IMR-90 (cell line): ENCODE data around the gene CD93. TPM values are rescaled to one million over a fixed set of nuclear protein-coding genes. Genes with fewer than 3 reads are reported as not detected.

Source experiments
- ATAC-seq: fragments of 200-7000 bp; cut with Tn5 transposase; 2 replicates; pipeline ENCODE4 v1.9.1; 2020; ENCODE audit warnings: low read depth, mild to moderate bottlenecking, moderate library complexity
- BruUV-seq: library from RNA; stranded (reverse); fragments of 400-500 nt; replicated peaks from 2 replicates; lab custom pipeline; 2021; lab: Mats Ljungman, UMichigan
- CTCF ChIA-PET: fragments of 300-600 bp; formaldehyde crosslinking; extraction: SDS; loops from one replicate; lab custom pipeline; 2021; ENCODE audit warnings: antibody characterized with exemption; lab: Yijun Ruan, JAX
- POLR2A ChIA-PET: fragments of 300-600 bp; sonication (Branson Sonifier 250); formaldehyde crosslinking; loops from one replicate; lab custom pipeline; 2022; ENCODE audit warnings: antibody characterized with exemption; ENCODE audit not compliant: unreplicated experiment; lab: Charles Lee
- DNase-seq: peaks from one replicate; pipeline ENCODE4 v3.0.0; 2013
- H2AFZ ChIP-seq: replicated peaks from 2 replicates; pipeline ENCODE3; 2013; ENCODE audit warnings: low read length, mild to moderate bottlenecking; ENCODE audit not compliant: poor library complexity
- H2AK5ac ChIP-seq: 2 replicates; pipeline ENCODE4 v1.6.1; 2013; ENCODE audit warnings: low read depth, low read length, inconsistent platforms
- H2AK9ac ChIP-seq: replicated peaks from 2 replicates; pipeline ENCODE3; 2013; ENCODE audit warnings: mild to moderate bottlenecking, low read depth, low read length, moderate library complexity; ENCODE audit not compliant: poor library complexity
- H2BK120ac ChIP-seq: 2 replicates; pipeline ENCODE4 v1.6.1; 2013; ENCODE audit warnings: low read depth, low read length, inconsistent platforms
- H2BK15ac ChIP-seq: 3 replicates; pipeline ENCODE4 v1.6.1; 2013; ENCODE audit warnings: low read depth, low read length, inconsistent platforms
- H2BK20ac ChIP-seq: 2 replicates; pipeline ENCODE4 v1.6.1; 2013; ENCODE audit warnings: low read depth, mild to moderate bottlenecking, inconsistent platforms, low read length, moderate library complexity
- H2BK5ac ChIP-seq: 2 replicates; pipeline ENCODE4 v1.6.1; 2013; ENCODE audit warnings: mild to moderate bottlenecking, low read depth, low read length, inconsistent platforms; ENCODE audit not compliant: poor library complexity, severe bottlenecking
- H3K14ac ChIP-seq: replicated peaks from 2 replicates; pipeline ENCODE4 v1.6.1; 2013; ENCODE audit warnings: low read depth, low read length, inconsistent platforms
- H3K18ac ChIP-seq: 2 replicates; pipeline ENCODE4 v1.6.1; 2013; ENCODE audit warnings: low read depth, low read length, control low read depth
- H3K23ac ChIP-seq: 2 replicates; pipeline ENCODE4 v1.6.1; 2013; ENCODE audit warnings: low read depth, low read length, inconsistent platforms
- H3K27ac ChIP-seq: 2 replicates; pipeline ENCODE4 v1.5.1; 2013; ENCODE audit warnings: mild to moderate bottlenecking, control low read depth, low read length; ENCODE audit not compliant: insufficient read depth
- H3K27me3 ChIP-seq: 2 replicates; pipeline ENCODE4 v1.6.1; 2013; ENCODE audit warnings: low read length; ENCODE audit not compliant: control insufficient read depth, insufficient read depth
- H3K36me3 ChIP-seq: 2 replicates; pipeline ENCODE4 v1.6.1; 2013; ENCODE audit warnings: low read length, mixed read lengths; ENCODE audit not compliant: control insufficient read depth, insufficient read depth
- H3K4ac ChIP-seq: 2 replicates; pipeline ENCODE4 v1.6.1; 2013; ENCODE audit warnings: low read depth, low read length, inconsistent platforms
- H3K4me1 ChIP-seq: 2 replicates; pipeline ENCODE4 v1.6.1; 2013; ENCODE audit warnings: low read length, mixed read lengths; ENCODE audit not compliant: control insufficient read depth, insufficient read depth
- H3K4me2 ChIP-seq: 2 replicates; pipeline ENCODE4 v1.6.1; 2013; ENCODE audit warnings: low read depth, mild to moderate bottlenecking, control low read depth, low read length, moderate library complexity
- H3K4me3 ChIP-seq: 2 replicates; pipeline ENCODE4 v1.5.1; 2013; ENCODE audit warnings: low read depth, mild to moderate bottlenecking, control low read depth, low read length, moderate library complexity; ENCODE audit not compliant: insufficient read depth
- H3K56ac ChIP-seq: 2 replicates; pipeline ENCODE4 v1.6.1; 2013; ENCODE audit warnings: low read length, inconsistent platforms; ENCODE audit not compliant: insufficient read depth; ENCODE audit errors: extremely low read depth
- H3K79me1 ChIP-seq, 2 experiments: 2 replicates each; pipeline ENCODE4 v1.6.1; 2013; ENCODE audit warnings: low read length in 2 of 2, inconsistent platforms in 1 of 2, low read depth in 1 of 2
- H3K9ac ChIP-seq: 2 replicates; pipeline ENCODE4 v1.6.1; 2013; ENCODE audit warnings: low read depth, low read length, control low read depth
- H3K9me1 ChIP-seq: 2 replicates; pipeline ENCODE4 v1.6.1; 2013; ENCODE audit warnings: low read length, inconsistent platforms; ENCODE audit not compliant: insufficient read depth
- H3K9me3 ChIP-seq: 2 replicates; pipeline ENCODE4 v1.6.1; 2013; ENCODE audit warnings: low read length; ENCODE audit not compliant: control insufficient read depth, insufficient read depth
- H4K20me1 ChIP-seq: 2 replicates; pipeline ENCODE4 v1.6.1; 2013; ENCODE audit warnings: low read length, inconsistent platforms; ENCODE audit not compliant: insufficient read depth
- H4K5ac ChIP-seq: 2 replicates; pipeline ENCODE4 v1.6.1; 2013; ENCODE audit warnings: mild to moderate bottlenecking, low read depth, low read length, control low read depth
- H4K8ac ChIP-seq, 2 experiments: 2 replicates each; pipeline ENCODE4 v1.6.1; 2013; ENCODE audit warnings: low read depth in 2 of 2, low read length in 2 of 2, control low read depth in 1 of 2, inconsistent platforms in 1 of 2
- H4K91ac ChIP-seq: 2 replicates; pipeline ENCODE4 v1.6.1; 2013; ENCODE audit warnings: low read depth, low read length, inconsistent platforms; ENCODE audit not compliant: insufficient read depth
- BHLHE40 ChIP-seq: fragments of 150-350 bp; IDR thresholded peaks from 2 replicates; pipeline ENCODE4 v1.6.1; 2016; ENCODE audit warnings: mild to moderate bottlenecking, low read depth, low read length
- CEBPB ChIP-seq: IDR thresholded peaks from 2 replicates; pipeline ENCODE4 v1.6.1; 2012; ENCODE audit warnings: low read depth, low read length, improper control_type of control experiment
- CHD1 ChIP-seq: IDR thresholded peaks from 2 replicates; pipeline ENCODE4 v1.6.1; 2012; ENCODE audit warnings: low read depth, low read length, improper control_type of control experiment
- FOS ChIP-seq: fragments of 150-350 bp; IDR thresholded peaks from 2 replicates; pipeline ENCODE4 v1.6.1; 2016; ENCODE audit warnings: low read depth, low read length
- MAFK ChIP-seq: IDR thresholded peaks from 2 replicates; pipeline ENCODE4 v1.6.1; 2012; ENCODE audit warnings: low read depth, low read length, improper control_type of control experiment
- MAZ ChIP-seq: IDR thresholded peaks from 2 replicates; pipeline ENCODE4 v1.6.1; 2012; ENCODE audit warnings: low read depth, mild to moderate bottlenecking, low read length, improper control_type of control experiment, moderate library complexity, borderline replicate concordance
- MXI1 ChIP-seq: IDR thresholded peaks from 2 replicates; pipeline ENCODE4 v1.6.1; 2012; ENCODE audit warnings: low read depth, mild to moderate bottlenecking, low read length, moderate library complexity, borderline replicate concordance
- NFE2L2 ChIP-seq: fragments of 150-350 bp; IDR thresholded peaks from 2 replicates; pipeline ENCODE4 v1.6.1; 2016; ENCODE audit warnings: low read depth, mild to moderate bottlenecking, low read length
- POLR2A ChIP-seq: IDR thresholded peaks from 2 replicates; pipeline ENCODE4 v1.6.1; 2012; ENCODE audit warnings: mild to moderate bottlenecking, low read depth, low read length
- RAD21 ChIP-seq: IDR thresholded peaks from 2 replicates; pipeline ENCODE4 v1.6.1; 2012; ENCODE audit warnings: low read length, improper control_type of control experiment
- RCOR1 ChIP-seq: IDR thresholded peaks from 2 replicates; pipeline ENCODE4 v1.6.1; 2012; ENCODE audit warnings: mild to moderate bottlenecking, low read length, improper control_type of control experiment; ENCODE audit not compliant: insufficient replicate concordance
- RFX5 ChIP-seq: IDR thresholded peaks from 2 replicates; pipeline ENCODE4 v1.8.0; 2012; ENCODE audit warnings: low read depth, mild to moderate bottlenecking, low read length, moderate library complexity
- SMC3 ChIP-seq: fragments of 150-350 bp; IDR thresholded peaks from 2 replicates; pipeline ENCODE4 v1.6.1; 2016; ENCODE audit warnings: low read depth, mild to moderate bottlenecking, antibody characterized with exemption, low read length, moderate library complexity
- WGBS, 2 experiments: methylation state at CpG; one replicate each; pipeline versions ENCODE4 v1.1.5 to v1.1.7; 2013; ENCODE audit warnings: missing lambda C conversion rate in 2 of 2; ENCODE audit not compliant: insufficient read length in 1 of 2; ENCODE audit errors: extremely low coverage in 2 of 2; 5-methylcytosine and 5-hydroxymethylcytosine counted together
- dilution Hi-C: fragments of 300-500 bp; cut with HindIII; formaldehyde crosslinking; loops from one replicate; pipeline ENCODE4 v1.14.3; 2018; ENCODE audit warnings: low sequenced_read_pairs; ENCODE audit not compliant: unreplicated experiment
- in situ Hi-C: fragments of 300-500 bp; cut with MboI; formaldehyde crosslinking; loops from 3 replicates; pipeline ENCODE4 v1.14.3; 2019; ENCODE audit warnings: low sequenced_read_pairs, inconsistent platforms, mixed read lengths
- intact Hi-C: fragments of 100-400 bp; cut with micrococcal nuclease; formaldehyde crosslinking; loops from 2 replicates; pipeline ENCODE4 v1.10.0; 2022
- polyA plus RNA-seq, 3 experiments: library from polyadenylated mRNA; depleted of rRNA; stranded (reverse); fragments of >200 nt; gene quantifications; 2 replicates each; pipeline ENCODE4 v1.2.3, GENCODE V29; 2012; ENCODE audit warnings: low replicate concordance in 1 of 3
- total RNA-seq: library from RNA; depleted of rRNA; stranded (reverse); fragments of >200 nt; gene quantifications from 2 replicates; pipeline ENCODE4 v1.2.3, GENCODE V29; 2012
- TF ChIP-seq, protein P1 (sequence below): fragments of 150-350 bp; IDR thresholded peaks from 2 replicates; pipeline ENCODE4 v1.6.1; 2017; ENCODE audit warnings: mild to moderate bottlenecking, antibody characterized with exemption, low read length, low read depth
- TF ChIP-seq, protein P2 (sequence below): conservative IDR thresholded peaks from 2 replicates; pipeline ENCODE4 v1.5.1; 2012; ENCODE audit warnings: mild to moderate bottlenecking, low read depth, low read length, improper control_type of control experiment
- TF ChIP-seq, protein P3 (sequence below): fragments of 150-350 bp; IDR thresholded peaks from 2 replicates; pipeline ENCODE4 v1.6.1; 2016; ENCODE audit warnings: low read depth, mild to moderate bottlenecking, low read length, moderate library complexity, borderline replicate concordance

Gene CD93
- total and polyA plus RNA-seq, 2 of the 4 experiments (the other 2 are of a cell fraction): under 0.01 to 0.02 TPM

DNA sequence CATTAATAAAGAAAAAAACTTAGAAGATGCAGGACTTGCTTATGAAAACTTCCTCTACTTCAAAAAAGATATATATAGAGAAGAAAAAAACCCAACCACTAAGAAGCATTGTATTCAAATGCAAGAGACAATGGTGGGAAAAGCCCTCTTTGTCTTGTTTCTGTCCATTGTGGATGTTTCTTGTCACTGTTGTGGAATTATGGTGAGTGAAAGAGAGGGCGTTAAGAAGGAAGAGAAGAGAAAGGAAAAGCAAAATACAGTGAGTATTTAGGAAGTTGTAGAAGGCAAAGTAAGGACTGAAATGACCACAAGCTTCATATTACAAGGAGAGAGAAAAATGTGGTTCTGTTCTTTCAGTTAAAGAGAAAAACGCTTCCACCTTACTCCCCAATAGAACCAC lies 22.5 kb downstream of the CD93 start:
- no peak overlapping the region for H2AK9ac ChIP-seq
- ChIA-PET POLR2A (no interaction called here), CTCF (no interaction called here)
- TF ChIP-seq MAZ: no peak
- TF ChIP-seq RAD21: no peak
- TF ChIP-seq BHLHE40: no peak
- TF ChIP-seq CHD1: no peak
- TF ChIP-seq RCOR1: no peak
- no peak for TF ChIP-seq NFE2L2
- TF ChIP-seq MXI1: no peak
- TF ChIP-seq FOS: no peak
- TF ChIP-seq, protein P1, sequence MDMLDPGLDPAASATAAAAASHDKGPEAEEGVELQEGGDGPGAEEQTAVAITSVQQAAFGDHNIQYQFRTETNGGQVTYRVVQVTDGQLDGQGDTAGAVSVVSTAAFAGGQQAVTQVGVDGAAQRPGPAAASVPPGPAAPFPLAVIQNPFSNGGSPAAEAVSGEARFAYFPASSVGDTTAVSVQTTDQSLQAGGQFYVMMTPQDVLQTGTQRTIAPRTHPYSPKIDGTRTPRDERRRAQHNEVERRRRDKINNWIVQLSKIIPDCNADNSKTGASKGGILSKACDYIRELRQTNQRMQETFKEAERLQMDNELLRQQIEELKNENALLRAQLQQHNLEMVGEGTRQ: no peak
- TF ChIP-seq CEBPB: no peak
- TF ChIP-seq, protein P2, sequence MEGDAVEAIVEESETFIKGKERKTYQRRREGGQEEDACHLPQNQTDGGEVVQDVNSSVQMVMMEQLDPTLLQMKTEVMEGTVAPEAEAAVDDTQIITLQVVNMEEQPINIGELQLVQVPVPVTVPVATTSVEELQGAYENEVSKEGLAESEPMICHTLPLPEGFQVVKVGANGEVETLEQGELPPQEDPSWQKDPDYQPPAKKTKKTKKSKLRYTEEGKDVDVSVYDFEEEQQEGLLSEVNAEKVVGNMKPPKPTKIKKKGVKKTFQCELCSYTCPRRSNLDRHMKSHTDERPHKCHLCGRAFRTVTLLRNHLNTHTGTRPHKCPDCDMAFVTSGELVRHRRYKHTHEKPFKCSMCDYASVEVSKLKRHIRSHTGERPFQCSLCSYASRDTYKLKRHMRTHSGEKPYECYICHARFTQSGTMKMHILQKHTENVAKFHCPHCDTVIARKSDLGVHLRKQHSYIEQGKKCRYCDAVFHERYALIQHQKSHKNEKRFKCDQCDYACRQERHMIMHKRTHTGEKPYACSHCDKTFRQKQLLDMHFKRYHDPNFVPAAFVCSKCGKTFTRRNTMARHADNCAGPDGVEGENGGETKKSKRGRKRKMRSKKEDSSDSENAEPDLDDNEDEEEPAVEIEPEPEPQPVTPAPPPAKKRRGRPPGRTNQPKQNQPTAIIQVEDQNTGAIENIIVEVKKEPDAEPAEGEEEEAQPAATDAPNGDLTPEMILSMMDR: no peak
- no peak for TF ChIP-seq SMC3
- no peak for TF ChIP-seq RFX5
- TF ChIP-seq, protein P3, sequence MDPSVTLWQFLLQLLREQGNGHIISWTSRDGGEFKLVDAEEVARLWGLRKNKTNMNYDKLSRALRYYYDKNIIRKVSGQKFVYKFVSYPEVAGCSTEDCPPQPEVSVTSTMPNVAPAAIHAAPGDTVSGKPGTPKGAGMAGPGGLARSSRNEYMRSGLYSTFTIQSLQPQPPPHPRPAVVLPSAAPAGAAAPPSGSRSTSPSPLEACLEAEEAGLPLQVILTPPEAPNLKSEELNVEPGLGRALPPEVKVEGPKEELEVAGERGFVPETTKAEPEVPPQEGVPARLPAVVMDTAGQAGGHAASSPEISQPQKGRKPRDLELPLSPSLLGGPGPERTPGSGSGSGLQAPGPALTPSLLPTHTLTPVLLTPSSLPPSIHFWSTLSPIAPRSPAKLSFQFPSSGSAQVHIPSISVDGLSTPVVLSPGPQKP: no peak
- TF ChIP-seq MAFK: no peak
- TF ChIP-seq POLR2A: no peak
- no peak overlapping the region for H3K23ac ChIP-seq
- no peak overlapping the region for H3K56ac ChIP-seq
- no peak for DNase-seq
- intact Hi-C loops: loop anchor here (5.0 kb wide), 1 partner anchor 174 kb away; no protein-coding TSS in a partner anchor
- no peak overlapping the region for H3K27ac ChIP-seq
- H4K91ac ChIP-seq: no peak overlapping the region
- ATAC-seq: no peak
- no peak overlapping the region for H2AFZ ChIP-seq
- BruUV-seq: no TSS peak
- H4K20me1 ChIP-seq: no peaks in the 10 kb centered on the region
- H3K9ac ChIP-seq: no peak overlapping the region
- no peak overlapping the region for H3K4ac ChIP-seq
- H3K79me1 ChIP-seq: no peaks in the 10 kb centered on the region
- H3K18ac ChIP-seq: no peak overlapping the region
- H3K9me3 ChIP-seq: no peaks in the 10 kb centered on the region
- H3K4me2 ChIP-seq: no peak overlapping the region
- no peak overlapping the region for H2BK5ac ChIP-seq
- WGBS, 2 experiments: no CpG with 5 or more reads among the region's 2 CpGs
- peaks cover 10% of the 10 kb centered on the region; the same call in 1 of the 2 replicates for H3K4me1 ChIP-seq
- no peak overlapping the region for H2AK5ac ChIP-seq
- H2BK15ac ChIP-seq: no peak overlapping the region
- H2BK120ac ChIP-seq: no peak overlapping the region
- in situ Hi-C loops: no loop called here
- peaks cover 28% of the 10 kb centered on the region for H3K27me3 ChIP-seq
- H2BK20ac ChIP-seq: no peak overlapping the region
- no peak overlapping the region for H3K14ac ChIP-seq
- no peak overlapping the region for H4K8ac ChIP-seq
- dilution Hi-C loops: no loop called here
- H4K5ac ChIP-seq: no peak overlapping the region
- H3K36me3 ChIP-seq: no peaks in the 10 kb centered on the region
- H3K9me1 ChIP-seq: 0 out of 2 replicates have a peak, but pooled peaks cover 2% of the 10 kb centered on the region
- H3K4me3 ChIP-seq: no peak overlapping the region
